H9 (cell line): ENCODE measurements around the gene DDX55. TPM values are rescaled to one million over a fixed set of nuclear protein-coding genes. Genes with fewer than 3 reads are reported as not detected.

Source experiments
- DNase-seq: peaks from one replicate; pipeline ENCODE4 v3.0.0-alpha.2; 2017
- H2AFZ ChIP-seq: one replicate; pipeline ENCODE4 v1.6.1; 2013; ENCODE audit warnings: mild to moderate bottlenecking, low read length, control low read depth, moderate library complexity
- H2AK5ac ChIP-seq: 2 replicates; pipeline ENCODE4 v1.6.1; 2013; ENCODE audit warnings: low read length, control low read depth, mixed read lengths; ENCODE audit not compliant: insufficient read length
- H2BK120ac ChIP-seq: one replicate; pipeline ENCODE4 v1.6.1; 2013; ENCODE audit warnings: low read depth, mild to moderate bottlenecking, low read length, control low read depth, inconsistent platforms; ENCODE audit not compliant: poor library complexity, severe bottlenecking
- H2BK12ac ChIP-seq: 2 replicates; pipeline ENCODE4 v1.6.1; 2013; ENCODE audit warnings: low read length, control low read depth, mixed read lengths, low read depth; ENCODE audit not compliant: insufficient read length
- H2BK15ac ChIP-seq: 2 replicates; pipeline ENCODE4 v1.6.1; 2013; ENCODE audit warnings: low read depth, low read length, control low read depth
- H2BK20ac ChIP-seq: one replicate; pipeline ENCODE4 v1.6.1; 2013; ENCODE audit warnings: low read depth, mild to moderate bottlenecking, low read length, control low read depth, inconsistent platforms; ENCODE audit not compliant: poor library complexity, severe bottlenecking
- H2BK5ac ChIP-seq: 2 replicates; pipeline ENCODE4 v1.6.1; 2013; ENCODE audit warnings: low read length, control low read depth, mixed read lengths; ENCODE audit not compliant: insufficient read length
- H3K14ac ChIP-seq: 2 replicates; pipeline ENCODE4 v1.6.1; 2013; ENCODE audit warnings: low read length, control low read depth; ENCODE audit not compliant: insufficient read depth
- H3K18ac ChIP-seq: 2 replicates; pipeline ENCODE4 v1.6.1; 2013; ENCODE audit warnings: low read depth, mild to moderate bottlenecking, mixed read lengths, low read length, control low read depth; ENCODE audit not compliant: insufficient read length
- H3K23ac ChIP-seq: 2 replicates; pipeline ENCODE4 v1.6.1; 2013; ENCODE audit warnings: low read length, control low read depth, mixed read lengths, low read depth; ENCODE audit not compliant: insufficient read length
- H3K23me2 ChIP-seq: 2 replicates; pipeline ENCODE4 v1.6.1; 2013; ENCODE audit warnings: low read depth, mild to moderate bottlenecking, mixed read lengths, low read length, control low read depth; ENCODE audit not compliant: insufficient read length, poor library complexity, severe bottlenecking
- H3K27ac ChIP-seq: 2 replicates; pipeline ENCODE4 v1.5.1; 2013; ENCODE audit warnings: low read length, control low read depth, mixed read lengths, low read depth; ENCODE audit not compliant: insufficient read length
- H3K27me3 ChIP-seq: 2 replicates; pipeline ENCODE4 v1.6.1; 2013; ENCODE audit warnings: low read length, control low read depth, inconsistent platforms; ENCODE audit not compliant: insufficient read depth
- H3K4ac ChIP-seq: 2 replicates; pipeline ENCODE4 v1.6.1; 2013; ENCODE audit warnings: low read depth, mild to moderate bottlenecking, control low read depth, inconsistent platforms, low read length, moderate library complexity
- H3K4me1 ChIP-seq: 2 replicates; pipeline ENCODE4 v1.6.1; 2013; ENCODE audit warnings: low read length, control low read depth, inconsistent platforms; ENCODE audit not compliant: insufficient read depth
- H3K4me2 ChIP-seq: 2 replicates; pipeline ENCODE4 v1.6.1; 2013; ENCODE audit warnings: low read length, control low read depth, mixed read lengths; ENCODE audit not compliant: insufficient read length, insufficient read depth
- H3K56ac ChIP-seq: 2 replicates; pipeline ENCODE4 v1.6.1; 2013; ENCODE audit warnings: low read depth, mild to moderate bottlenecking, mixed read lengths, low read length, control low read depth; ENCODE audit not compliant: insufficient read length
- H3K79me1 ChIP-seq: 2 replicates; pipeline ENCODE4 v1.6.1; 2013; ENCODE audit warnings: low read depth, mild to moderate bottlenecking, moderate library complexity, low read length, control low read depth, inconsistent platforms; ENCODE audit not compliant: insufficient read depth, poor library complexity, severe bottlenecking
- H3K79me2 ChIP-seq: 2 replicates; pipeline ENCODE4 v1.6.1; 2013; ENCODE audit warnings: low read length, control low read depth, inconsistent platforms; ENCODE audit not compliant: insufficient read depth
- H3K9ac ChIP-seq: 2 replicates; pipeline ENCODE4 v1.6.1; 2013; ENCODE audit warnings: low read length, control low read depth, mixed read lengths; ENCODE audit not compliant: insufficient read length; ENCODE audit errors: extremely low read depth
- H3K9me3 ChIP-seq: one replicate; pipeline ENCODE4 v1.6.1; 2013; ENCODE audit warnings: low read depth, low read length, inconsistent platforms; ENCODE audit not compliant: control insufficient read depth
- H3T11ph ChIP-seq: one replicate; pipeline ENCODE4 v1.6.1; 2013; ENCODE audit warnings: mild to moderate bottlenecking, low read length, control low read depth, inconsistent platforms
- H4K20me1 ChIP-seq: one replicate; pipeline ENCODE4 v1.6.1; 2013; ENCODE audit not compliant: control insufficient read depth, insufficient read length, insufficient read depth
- H4K5ac ChIP-seq: 2 replicates; pipeline ENCODE4 v1.6.1; 2013; ENCODE audit warnings: low read depth, mild to moderate bottlenecking, mixed read lengths, low read length, control low read depth; ENCODE audit not compliant: insufficient read length
- H4K8ac ChIP-seq: replicated peaks from 2 replicates; pipeline ENCODE4 v1.6.1; 2013; ENCODE audit warnings: low read length, control low read depth, mixed read lengths, low read depth; ENCODE audit not compliant: insufficient read length
- H4K91ac ChIP-seq: 2 replicates; pipeline ENCODE4 v1.6.1; 2013; ENCODE audit warnings: low read depth, mild to moderate bottlenecking, moderate library complexity, mixed read lengths, low read length, control low read depth; ENCODE audit not compliant: insufficient read length
- H3K27ac Mint-ChIP-seq, 3 experiments: 2 replicates in 2 of 3; 3 replicates in 1 of 3; pipeline ENCODE4 v1.8.0; 2020 to 2021; ENCODE audit warnings: mixed read lengths in 3 of 3, mild to moderate bottlenecking in 1 of 3, moderate library complexity in 1 of 3
- H3K27me3 Mint-ChIP-seq: 2 replicates; pipeline ENCODE4 v1.8.0; 2021; ENCODE audit warnings: low read depth, mild to moderate bottlenecking, moderate library complexity, mixed read lengths
- H3K36me3 Mint-ChIP-seq, 3 experiments: 2 replicates in 2 of 3; 3 replicates in 1 of 3; pipeline ENCODE4 v1.8.0; 2020 to 2021; ENCODE audit warnings: low read depth in 3 of 3, mixed read lengths in 3 of 3; ENCODE audit not compliant: insufficient read depth in 1 of 3
- H3K4me1 Mint-ChIP-seq, 2 experiments: 2 replicates each; pipeline ENCODE4 v1.8.0; 2020; ENCODE audit warnings: mixed read lengths in 2 of 2
- H3K4me3 Mint-ChIP-seq, 2 experiments: 2 replicates in 1 of 2; 3 replicates in 1 of 2; pipeline ENCODE4 v1.8.0; 2020 to 2021; ENCODE audit warnings: mild to moderate bottlenecking in 2 of 2, mixed read lengths in 2 of 2, moderate library complexity in 1 of 2
- H3K9me3 Mint-ChIP-seq, 2 experiments: 2 replicates in 1 of 2; 3 replicates in 1 of 2; pipeline ENCODE4 v1.8.0; 2020; ENCODE audit warnings: mild to moderate bottlenecking in 2 of 2, mixed read lengths in 2 of 2, moderate library complexity in 1 of 2
- WGBS: extraction: QIAGEN DNeasy Blood & Tissue Kit; methylation state at CpG from one replicate; pipeline ENCODE4 v1.1.7; 2013; ENCODE audit warnings: missing lambda C conversion rate, low lambda C conversion rate, mixed read lengths; ENCODE audit not compliant: insufficient read length; ENCODE audit errors: extremely low coverage; 5-methylcytosine and 5-hydroxymethylcytosine counted together
- total RNA-seq: library from RNA; stranded (reverse); gene quantifications from 2 replicates; pipeline ENCODE4 v1.2.1, GENCODE V29; 2021
- TF ChIP-seq, protein P1 (sequence below): fragments of 200-600 bp; sonication (generic); conservative IDR thresholded peaks from 3 replicates; pipeline ENCODE4 v1.8.0; 2021; ENCODE audit warnings: antibody characterized with exemption, mild to moderate bottlenecking

Gene DDX55
- total RNA-seq, 1 experiment from 2014 or later: 51.7 TPM

- H3K4me2 ChIP-seq: no peak overlapping the region
- H3K4me1 ChIP-seq: no peaks in the 10 kb centered on the region
- H2BK5ac ChIP-seq: no peak overlapping the region
- H3K18ac ChIP-seq: no peak overlapping the region
- no peak overlapping the region for H2AK5ac ChIP-seq
- peaks cover 3% of the 10 kb centered on the region for H3K79me1 ChIP-seq
- no peak overlapping the region for H2AFZ ChIP-seq
- Mint-ChIP-seq H3K4me3 (no peak overlapping the region), H3K36me3 (peaks cover 59 to 86% (median 86%) of the 10 kb centered on the region in 3 experiments; a peak in 6 of 7 replicates), H3K9me3 (no peaks in the 10 kb centered on the region), H3K4me1 (peaks cover 0 to under 1% of the 10 kb centered on the region in 2 experiments; a peak in 2 of 4 replicates), H3K27me3 (no peaks in the 10 kb centered on the region), H3K27ac (no peak overlapping the region)
- no peak overlapping the region for H2BK20ac ChIP-seq
- no peak overlapping the region for H4K91ac ChIP-seq
- no peaks in the 10 kb centered on the region for H3K23me2 ChIP-seq
- H3K27ac ChIP-seq: no peak overlapping the region
- no peak overlapping the region for H3T11ph ChIP-seq
- H4K5ac ChIP-seq: no peak overlapping the region
- H2BK120ac ChIP-seq: no peak overlapping the region
- no peak overlapping the region for H4K8ac ChIP-seq
- no peak overlapping the region for H3K56ac ChIP-seq
- H3K23ac ChIP-seq: no peak overlapping the region
- no peak overlapping the region for H3K9ac ChIP-seq
- H4K20me1 ChIP-seq: peaks cover 3% of the 10 kb centered on the region
- H2BK15ac ChIP-seq: no peak overlapping the region
- no CpG with 5 or more reads among the region's 8 CpGs for WGBS
- DNase-seq: no peak
- no peaks in the 10 kb centered on the region for H3K9me3 ChIP-seq
- H3K4ac ChIP-seq: no peak overlapping the region
- H3K14ac ChIP-seq: no peak overlapping the region
- H3K27me3 ChIP-seq: no peaks in the 10 kb centered on the region
- H3K79me2 ChIP-seq: peaks cover 11% of the 10 kb centered on the region; the same call in 1 of the 2 replicates
- no peak overlapping the region for H2BK12ac ChIP-seq
- TF ChIP-seq, protein P1, sequence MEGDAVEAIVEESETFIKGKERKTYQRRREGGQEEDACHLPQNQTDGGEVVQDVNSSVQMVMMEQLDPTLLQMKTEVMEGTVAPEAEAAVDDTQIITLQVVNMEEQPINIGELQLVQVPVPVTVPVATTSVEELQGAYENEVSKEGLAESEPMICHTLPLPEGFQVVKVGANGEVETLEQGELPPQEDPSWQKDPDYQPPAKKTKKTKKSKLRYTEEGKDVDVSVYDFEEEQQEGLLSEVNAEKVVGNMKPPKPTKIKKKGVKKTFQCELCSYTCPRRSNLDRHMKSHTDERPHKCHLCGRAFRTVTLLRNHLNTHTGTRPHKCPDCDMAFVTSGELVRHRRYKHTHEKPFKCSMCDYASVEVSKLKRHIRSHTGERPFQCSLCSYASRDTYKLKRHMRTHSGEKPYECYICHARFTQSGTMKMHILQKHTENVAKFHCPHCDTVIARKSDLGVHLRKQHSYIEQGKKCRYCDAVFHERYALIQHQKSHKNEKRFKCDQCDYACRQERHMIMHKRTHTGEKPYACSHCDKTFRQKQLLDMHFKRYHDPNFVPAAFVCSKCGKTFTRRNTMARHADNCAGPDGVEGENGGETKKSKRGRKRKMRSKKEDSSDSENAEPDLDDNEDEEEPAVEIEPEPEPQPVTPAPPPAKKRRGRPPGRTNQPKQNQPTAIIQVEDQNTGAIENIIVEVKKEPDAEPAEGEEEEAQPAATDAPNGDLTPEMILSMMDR: no peak
Measured at GRCh38 chr12:123608182-123608581, 6.3 kb downstream of the DDX55 start.
